OCI-M1 (cell line): ENCODE results near the gene RAB11FIP4.
"Not testable (repeated sequence)": the region's sequence is repeated elsewhere in the genome, so short reads cannot be mapped to it uniquely, and the experiment has no call there.

ENCODE experiments used
- DNase-seq: peaks from one replicate; lab custom pipeline; 2025; lab: John Stamatoyannopoulos, UW

The RAB11FIP4 gene

DNA sequence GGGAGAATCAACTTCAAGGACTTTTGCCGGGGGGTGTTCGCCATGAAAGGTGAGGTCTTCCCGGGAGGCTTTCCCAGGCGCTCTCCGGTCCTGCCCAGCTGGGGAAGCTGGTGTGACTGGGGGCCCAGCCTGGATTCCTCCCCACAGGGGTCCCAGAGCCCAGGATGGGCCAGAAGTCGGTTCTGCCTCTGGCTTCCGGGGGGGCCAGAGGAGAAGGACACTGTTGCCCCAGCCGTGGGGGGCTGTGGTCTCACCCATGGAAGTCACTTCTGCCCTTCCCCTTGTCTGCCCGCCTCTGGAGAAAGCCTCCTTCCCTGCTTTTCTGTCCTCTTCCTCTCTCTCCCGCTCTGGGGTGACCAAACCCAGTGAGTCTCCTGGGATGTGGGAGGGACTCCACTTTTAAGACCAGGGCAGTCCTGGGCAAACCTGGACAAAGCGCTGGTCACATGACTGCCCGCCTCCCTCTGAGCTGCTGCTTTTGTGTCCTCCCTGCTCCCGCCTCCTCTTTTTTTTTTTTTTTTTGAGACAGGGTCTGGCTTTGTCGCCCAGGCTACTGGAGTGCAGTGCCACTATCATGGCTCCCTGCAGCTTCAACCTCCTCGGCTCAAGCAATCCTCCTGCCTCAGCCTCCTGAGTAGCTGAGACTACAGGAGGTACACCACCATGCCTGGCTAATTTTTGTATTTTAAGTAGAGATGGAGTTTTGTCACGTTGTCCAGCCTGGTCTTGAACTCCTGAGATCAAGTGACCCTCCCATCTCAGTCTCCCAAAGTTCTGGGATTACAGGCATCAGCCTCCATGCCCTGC is 40.6 kb downstream of the RAB11FIP4 start:
- DNase-seq: no peak

DNA sequence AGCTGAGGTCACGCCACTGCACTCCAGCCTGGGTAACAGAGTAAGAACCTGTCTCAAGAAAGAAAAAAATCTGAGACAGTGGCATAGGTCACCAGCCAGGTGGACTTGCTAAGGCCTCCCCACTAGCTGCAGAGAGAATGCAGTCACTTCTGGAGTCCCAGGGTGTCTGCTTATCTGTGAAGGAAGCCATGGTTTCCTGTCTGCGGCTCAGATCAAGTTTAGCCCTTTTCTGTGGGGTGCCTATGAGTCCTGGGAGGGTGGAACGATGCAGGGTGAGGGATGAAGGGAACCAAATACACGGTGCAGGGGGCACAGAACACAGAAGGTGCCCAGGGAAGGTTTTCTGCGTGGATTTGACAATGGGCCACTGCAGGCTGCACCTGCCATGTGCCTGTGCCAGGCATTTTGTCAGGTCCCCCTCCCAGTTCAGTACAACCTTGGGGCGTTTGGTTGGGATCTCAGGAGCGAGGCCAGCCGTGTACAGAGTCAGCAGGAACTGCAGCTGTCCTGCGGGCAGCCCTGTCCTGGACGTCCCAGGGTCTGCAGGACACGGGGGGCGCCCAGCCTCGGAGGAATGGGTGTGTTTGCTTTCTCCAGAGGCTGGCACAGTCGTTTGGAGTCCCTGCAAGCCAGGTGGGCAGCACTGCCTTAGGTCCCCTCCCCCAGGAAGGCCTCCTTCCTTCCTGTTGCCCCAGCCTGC is 41.8 kb downstream of the RAB11FIP4 start:
- DNase-seq: peak; percentile 29

DNA sequence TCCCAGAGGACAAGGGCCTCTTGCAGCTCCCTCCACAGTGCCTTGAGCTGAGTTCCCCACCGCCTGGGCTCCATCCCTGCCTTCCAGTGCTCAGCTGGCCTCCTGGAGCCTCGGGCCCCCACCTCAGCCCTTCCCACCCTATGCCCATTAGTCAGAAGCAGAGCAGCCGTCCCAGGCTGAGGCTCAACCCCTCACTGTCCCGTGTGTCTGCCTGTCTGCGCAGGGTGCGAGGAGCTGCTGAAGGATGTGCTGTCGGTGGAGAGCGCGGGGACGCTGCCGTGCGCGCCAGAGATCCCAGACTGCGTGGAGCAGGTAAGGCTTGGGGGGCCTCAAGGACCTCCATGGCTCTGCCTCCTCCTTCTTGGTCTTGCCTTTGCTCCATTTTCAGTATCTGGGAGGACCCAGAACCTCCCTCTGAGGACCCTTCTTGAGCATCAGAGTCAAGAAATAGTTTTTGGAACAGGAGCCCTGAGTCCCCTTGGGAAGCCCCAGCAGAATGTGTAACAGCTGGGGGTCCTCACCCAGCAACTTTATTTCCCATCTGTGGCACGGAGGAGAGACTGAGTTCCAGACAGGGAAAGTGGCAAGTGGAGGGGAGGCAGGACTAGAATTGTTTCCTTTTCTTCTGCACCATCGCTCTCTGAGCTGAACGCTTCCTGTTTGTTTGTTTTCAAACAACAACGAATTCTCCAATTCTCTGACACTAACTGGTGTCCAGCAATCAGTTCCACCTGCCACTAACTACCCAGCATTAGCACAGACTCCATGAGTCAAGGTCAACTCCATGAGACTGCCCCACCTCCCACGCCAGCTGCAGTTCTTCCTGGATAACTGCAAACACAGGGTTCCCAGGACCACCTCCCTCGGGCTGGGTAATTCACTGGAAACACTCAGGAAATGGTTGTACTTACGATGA is 42.6 kb downstream of the RAB11FIP4 start:
- DNase-seq: no peak

DNA sequence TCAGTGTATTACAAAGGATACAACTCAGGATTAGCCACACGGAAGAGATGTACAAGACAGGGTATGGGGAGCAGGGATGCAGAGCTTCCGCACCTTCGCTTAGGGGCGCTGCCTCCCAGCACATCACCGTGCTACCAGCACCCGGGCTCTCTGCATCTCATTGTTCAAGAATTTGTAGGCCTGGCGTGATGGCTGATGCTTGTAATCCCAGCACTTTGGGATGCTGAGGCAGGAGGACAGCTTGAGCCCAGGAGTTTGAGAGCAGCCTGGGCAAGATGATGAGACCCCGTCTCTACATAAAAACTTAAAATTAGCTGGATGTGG is 43.2 kb downstream of the RAB11FIP4 start:
- DNase-seq: no peak

DNA sequence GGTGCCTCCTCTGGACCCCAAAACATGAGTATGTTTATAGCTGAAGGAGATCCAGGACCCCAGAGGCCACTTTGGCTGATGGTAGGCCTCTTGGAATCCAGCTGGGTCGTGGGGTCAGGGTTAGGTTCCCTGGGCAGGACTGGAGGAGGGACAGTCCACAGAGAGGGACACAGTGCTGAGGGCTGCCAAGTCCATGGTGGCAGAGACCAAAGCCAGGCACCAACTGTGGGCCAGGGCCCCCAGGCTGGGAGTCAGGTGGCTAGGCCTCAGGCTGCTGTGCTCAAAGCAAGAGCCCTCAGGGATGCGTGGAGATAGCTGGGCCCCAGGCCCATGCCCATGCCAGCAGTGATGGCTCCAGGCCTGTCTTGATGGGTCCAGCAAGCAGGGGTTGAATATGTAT is 44.1 kb downstream of the RAB11FIP4 start:
- DNase-seq: no peak

DNA sequence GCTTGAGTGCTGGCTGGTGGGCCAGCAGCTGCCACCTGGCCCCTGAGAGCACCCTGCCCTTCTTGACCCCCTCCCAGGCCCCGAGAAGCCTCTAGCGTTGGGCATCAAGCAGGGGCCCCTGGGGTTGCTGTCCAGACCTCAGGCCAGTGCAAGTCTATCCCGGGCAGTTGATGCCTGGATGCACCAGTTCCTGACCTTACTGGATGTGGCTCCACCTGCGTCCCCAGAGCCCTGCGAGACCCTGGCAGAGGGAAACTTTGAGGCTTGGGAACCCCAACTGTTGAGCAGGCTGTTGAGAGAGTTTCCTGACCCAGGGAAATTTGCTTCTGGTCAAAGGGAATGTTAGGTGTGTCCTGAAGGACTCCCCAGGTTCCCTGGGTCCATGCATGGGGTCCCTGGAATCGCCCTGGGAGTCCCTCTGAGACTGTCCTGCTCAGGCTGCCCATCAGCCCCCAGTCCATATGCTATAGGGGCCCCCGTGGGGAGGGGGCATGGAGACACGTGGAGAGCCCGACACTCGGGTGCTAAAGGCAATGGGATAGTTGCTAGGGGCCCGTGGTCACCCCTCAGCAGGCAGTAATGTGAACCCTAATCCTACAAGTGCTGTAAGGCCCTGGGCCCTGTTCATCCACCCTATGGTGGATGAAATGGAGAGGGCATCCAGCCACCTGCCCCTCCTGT is 46.4 kb downstream of the RAB11FIP4 start:
- no peak for DNase-seq

DNA sequence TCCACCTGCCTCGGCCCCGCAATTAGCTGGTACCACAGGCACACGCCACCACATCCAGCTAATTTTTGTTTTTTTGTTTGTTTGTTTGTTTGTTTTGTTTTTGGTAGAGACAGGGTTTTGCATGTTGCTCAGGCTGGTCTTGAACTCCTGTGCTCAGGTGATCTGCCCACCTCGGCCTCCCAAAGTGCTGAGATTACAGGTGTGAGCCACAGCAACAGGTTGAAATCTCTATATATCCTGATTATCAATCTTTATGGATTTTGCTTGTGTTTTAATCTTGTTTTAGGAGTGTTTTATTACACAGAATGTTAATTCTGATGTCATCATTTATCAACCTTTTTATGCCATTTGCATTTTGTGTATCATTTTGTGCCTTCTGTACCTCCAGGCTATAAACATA is 48.2 kb downstream of the RAB11FIP4 start:
- DNase-seq: no peak

DNA sequence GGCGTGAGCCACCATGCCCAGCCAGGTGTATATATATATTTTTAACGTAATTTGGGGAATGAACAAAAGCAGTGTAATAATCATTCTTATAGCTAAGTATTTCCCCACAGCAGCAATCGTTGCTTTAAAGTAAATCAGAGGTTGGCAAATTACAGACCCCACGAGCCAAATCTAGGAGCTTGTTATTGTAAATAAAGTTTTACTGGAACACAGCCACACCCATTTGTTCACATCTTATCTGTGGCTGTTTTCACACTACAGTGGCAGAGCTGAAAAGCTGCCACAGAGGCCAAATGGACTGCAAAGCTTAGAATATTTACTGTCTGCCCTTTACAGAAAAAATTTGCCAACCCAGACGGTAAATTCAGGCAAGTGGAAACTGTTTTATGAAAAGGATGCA is 50.8 kb downstream of the RAB11FIP4 start:
- DNase-seq: no peak

DNA sequence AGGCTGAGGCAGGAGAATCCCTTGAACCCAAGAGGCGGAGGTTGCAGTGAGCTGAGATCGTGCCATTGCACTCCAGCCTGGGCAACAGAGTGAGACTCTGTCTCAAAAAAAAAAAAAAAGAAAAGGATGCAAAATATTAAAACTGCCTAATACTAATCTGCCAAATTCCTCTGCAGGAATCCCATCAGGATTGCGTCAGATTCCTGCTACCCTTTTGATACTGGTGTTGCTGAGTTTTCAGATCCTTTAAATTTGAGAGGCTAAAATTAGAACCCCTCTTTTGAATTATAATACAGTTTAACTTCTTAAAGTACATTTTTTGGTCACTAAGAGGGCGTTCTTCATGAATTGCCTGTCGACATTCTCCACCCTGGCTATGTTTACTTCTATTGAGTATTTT is 51.4 kb downstream of the RAB11FIP4 start:
- not testable (repeated sequence) for DNase-seq

DNA sequence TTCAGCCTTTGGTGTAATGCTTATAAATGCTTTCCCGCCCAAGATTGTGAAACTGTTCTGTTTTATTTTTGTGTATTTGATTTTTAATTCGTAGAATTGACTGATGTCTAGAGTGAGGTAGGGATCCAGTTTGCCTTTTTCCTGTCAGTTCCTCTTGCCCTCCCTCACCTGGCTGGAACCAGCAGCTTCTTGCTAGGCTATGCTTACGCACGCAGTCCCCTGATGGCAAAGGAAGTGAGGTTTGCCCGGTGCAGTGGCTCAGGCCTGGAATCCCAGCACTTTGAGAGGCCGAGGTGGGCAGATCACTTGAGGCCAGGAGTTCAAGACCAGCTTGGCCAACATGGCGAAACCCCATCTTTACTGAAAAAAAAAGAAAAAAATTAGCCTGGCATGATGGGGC is 51.9 kb downstream of the RAB11FIP4 start:
- DNase-seq: no peak

DNA sequence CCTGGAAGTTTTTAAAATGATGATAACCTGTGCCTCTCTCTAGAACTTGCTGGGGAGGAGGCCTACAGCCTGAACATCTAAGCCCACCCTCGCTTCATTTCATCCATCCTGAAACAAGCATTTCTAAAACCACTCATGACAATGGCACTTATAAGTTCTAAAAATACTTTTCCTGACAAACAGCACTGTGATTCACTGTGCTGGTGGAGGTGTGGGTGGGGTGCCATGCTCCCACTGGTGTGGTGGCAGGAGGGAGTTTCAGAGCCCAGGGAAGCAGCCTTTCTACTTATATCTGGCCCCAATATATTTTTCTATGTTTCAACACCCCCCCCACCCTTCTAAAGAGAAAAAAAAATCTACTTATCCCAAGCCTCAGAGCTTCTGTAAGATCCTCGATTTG is 52.6 kb downstream of the RAB11FIP4 start:
- DNase-seq: no peak

DNA sequence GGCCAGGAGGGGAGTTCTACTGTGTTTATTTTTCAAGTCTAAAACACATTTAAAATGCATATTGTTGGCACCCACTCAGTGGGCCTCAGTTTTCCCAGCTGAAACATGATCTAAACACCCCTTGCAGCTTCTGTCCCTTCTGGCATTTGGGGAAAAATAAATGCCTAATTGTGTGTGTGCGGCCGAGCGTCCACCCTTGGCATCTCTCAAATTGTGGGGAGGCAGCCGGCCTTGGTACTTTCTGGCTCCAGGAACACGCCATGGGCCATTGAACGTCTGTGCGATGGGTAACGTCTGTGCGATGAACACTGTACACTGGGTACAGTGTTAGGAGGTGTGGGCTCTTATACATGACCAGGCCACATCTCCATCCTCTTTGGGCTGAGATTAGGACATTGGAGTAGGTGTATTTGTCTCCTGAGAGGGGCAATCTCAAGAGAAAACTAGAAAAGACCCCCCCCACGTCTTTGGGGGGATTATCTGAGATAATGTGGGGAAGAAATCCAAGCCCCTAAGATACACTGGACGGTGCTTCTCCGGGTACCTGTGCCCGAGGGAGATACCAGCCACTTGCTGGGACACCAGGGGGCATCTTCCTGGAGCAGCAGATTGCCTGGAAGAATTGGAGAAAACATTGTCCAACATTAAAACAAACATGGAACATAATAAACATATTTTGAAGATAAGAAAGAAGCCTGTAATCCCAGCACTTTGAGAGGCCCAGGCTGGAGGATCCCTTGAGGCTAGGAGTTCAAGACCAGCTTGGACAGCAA is 54.9 kb downstream of the RAB11FIP4 start:
- DNase-seq: no peak

DNA sequence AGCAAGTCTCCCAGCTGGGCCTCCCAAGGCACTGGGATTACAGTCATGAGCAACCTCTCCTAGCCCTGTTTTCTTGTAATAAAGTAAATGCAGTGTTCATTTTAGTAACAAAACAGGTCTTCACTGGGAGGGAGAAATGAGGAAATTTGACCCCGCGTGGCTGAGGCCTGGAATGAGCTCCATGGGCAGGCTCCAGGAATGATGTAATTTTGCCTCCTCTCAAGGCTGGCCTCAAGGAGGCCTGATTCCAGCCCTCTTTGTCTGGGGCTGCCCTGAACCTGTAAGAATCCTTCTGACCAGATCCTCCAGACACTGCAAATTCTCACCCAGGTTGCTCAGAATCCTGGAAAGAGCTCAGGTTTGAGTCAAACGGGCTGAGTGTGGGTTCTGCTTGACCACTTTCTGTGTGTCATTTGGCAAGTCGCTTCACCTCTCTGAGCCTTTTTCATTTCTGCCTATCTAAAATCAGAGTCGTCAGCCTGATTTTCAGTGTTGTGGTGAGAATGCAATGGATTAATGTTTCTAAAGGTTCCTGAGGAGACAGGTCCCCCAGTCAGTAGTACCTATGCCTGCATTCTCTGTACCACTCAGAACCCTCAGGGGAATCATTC is 57.1 kb downstream of the RAB11FIP4 start:
- no peak for DNase-seq

DNA sequence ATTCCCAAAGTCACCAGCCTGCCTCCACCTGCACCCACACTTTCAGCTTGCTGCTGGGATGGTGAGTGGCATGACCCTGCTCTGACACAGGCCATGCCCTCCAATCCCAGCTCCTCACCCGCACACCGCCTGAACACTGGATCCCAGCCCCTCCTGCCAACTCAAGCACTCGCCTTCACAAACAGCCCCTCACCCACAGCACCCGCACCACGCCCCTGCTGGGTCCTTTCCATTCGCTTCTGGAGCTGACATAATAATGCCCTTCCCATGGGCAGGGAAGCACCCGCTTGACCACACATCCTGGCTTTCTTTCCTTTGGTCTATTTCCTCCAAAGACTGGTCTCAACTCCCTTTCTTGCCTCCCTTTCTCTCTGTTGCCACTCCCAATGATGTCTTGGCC is 57.6 kb downstream of the RAB11FIP4 start:
- no peak for DNase-seq

DNA sequence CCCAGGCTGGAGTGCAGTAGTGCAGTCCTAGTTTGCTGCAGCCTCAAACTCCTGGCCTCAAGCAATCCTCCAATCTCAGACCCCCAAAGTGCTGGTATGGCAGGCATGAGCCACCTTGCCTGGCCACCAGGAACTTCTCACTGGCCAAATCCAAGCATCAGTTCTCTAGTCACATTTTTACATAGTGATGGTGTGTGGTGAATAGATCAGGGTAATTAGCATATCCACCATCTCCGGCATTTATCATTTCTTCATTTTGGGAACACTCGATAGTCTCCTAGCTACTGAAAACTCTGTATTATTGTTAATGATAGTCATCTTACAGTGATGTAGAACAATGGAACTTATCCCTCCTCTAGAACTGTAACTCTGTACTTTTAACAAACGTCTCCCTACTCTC is 58.3 kb downstream of the RAB11FIP4 start:
- DNase-seq: no peak

DNA sequence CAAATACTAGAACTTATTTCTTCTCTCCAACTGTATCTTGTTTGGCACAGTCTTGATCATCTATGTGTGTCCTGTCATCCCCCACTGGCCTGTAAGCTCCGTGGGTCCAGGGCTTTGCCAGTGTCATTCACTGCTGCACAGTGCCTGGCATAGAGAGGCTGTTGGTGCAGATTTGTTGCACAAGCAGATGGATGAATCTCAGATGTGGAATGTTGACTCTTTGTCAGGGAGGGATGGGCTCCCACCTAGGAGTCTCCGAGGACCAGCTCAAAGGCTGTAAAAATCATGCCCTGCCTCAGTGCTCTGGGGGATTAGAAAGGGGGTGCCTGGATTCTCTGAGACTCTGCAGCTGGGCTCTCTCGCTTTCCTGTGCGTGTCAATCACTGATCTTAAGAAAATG is 60.6 kb downstream of the RAB11FIP4 start:
- no peak for DNase-seq

DNA sequence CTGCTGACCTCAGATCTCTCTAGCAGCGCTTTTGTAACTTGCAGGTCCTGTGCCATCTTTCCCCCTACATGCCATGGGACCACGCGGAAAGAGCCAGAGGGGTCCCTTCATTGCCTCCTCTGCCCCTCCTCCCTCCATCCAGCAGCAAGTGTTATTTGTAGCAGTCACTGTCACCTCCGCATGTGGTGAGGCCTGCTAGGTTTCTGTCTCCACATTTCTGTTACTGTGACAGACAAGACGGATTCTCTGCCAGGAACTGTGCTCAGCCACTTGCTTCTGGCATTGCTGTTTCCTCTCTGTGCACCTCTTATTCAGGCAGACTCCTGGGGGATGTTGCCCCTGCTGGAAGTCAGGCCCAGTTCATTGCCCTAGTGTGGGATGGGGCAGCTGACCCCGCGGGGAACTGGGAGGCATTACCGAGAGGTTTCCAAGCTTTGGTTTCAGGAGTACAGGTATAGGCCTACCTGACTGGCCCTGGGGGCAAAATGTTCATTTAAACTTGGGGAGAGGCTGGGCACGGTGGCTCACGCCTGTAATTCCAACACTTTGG is 61.2 kb downstream of the RAB11FIP4 start:
- no peak for DNase-seq

DNA sequence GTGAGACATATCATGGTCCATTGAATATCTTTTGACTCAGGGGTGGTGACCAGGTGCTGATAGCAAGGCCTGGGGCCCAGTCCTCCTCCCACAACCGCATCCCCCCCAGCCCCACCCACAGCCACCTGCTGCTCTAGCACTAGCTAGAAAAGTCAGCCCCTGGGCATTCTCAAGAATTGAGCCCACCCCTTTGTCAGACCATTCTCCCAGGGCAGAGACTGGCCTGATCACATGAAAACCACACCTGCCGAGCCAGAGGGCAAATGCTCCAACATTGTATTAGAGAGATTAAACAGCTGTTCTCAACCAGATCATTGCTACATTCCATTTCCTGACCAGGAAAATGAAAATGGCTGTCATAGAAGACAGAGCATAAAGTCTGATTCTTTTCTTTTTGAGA is 62.4 kb downstream of the RAB11FIP4 start:
- DNase-seq: no peak

DNA sequence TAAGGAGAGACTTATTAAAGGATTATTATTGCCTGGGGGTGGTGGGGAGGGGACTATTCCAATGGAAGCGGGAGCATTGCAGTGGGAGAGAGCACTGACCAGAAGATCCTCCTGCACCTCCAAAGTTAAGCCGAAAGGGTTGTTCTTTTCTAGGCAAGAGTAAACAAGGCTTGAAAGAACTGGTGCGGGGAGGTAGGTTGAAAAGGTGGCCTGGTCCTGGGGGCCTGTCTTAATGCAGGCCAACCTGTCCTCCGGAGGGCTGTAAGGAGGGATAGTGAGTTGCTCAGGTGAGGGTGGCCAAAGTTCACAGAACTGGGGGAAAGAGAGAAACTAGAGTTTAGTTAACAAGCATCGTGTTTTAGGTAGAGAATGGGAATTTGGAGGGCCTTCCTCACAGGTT is 65.3 kb downstream of the RAB11FIP4 start:
- no peak for DNase-seq

DNA sequence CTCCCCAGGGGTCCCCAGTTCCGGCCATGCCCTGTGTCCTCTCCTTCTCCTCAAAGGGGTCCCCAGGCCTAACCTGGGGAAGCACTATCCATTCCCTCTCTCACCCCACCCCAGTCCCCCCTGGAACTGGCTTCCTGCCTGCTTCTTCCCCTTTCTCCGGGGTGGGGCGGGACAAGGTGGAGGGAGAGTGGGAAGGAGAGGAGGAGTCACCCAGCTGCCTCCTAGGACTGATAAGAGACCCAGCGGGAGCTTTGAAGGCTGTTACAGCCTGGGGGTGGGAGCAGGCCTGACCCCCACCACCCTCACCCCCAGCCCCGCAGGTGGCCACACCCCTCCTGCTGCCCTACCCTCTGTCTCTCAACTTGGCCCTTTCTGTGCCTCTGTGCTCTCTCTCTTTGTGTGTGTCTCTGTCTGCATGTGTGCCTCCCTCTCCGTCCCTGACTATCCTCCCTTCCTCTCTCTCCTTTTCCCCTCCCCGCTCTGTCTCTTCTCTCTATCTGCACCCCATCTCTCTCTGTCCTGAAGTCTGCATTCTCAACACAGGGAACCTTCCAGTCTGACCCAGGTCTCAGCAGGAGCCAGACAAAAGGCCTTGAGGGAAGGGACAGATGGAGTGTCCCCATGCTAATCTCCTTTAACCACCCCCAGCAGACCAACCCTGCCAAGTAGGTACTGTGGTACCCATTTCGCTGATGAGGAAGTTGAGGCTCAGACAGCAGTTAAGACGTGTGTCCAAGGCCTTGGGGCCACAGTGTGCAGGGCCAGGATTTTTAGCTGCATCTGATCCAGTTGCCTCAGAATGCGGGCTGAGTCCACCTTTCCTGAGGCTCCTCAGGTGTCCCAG is 66.1 kb downstream of the RAB11FIP4 start:
- DNase-seq: no peak
